OCI-LY7 (cell line): ENCODE measurements around the gene VGLL3. TPM values are rescaled to one million over a fixed set of nuclear protein-coding genes. Genes with fewer than 3 reads are reported as not detected.
A peak's percentile ranks its signal among the peaks of the same experiment; 100 is the strongest.

Source experiments
- BruUV-seq: library from RNA; stranded (reverse); fragments of 400-500 nt; replicated peaks from 2 replicates; lab custom pipeline; 2021; lab: Mats Ljungman, UMichigan
- CTCF ChIA-PET: fragments of 300-600 bp; sonication (Branson Sonifier 250); formaldehyde crosslinking; loops from one replicate; lab custom pipeline; 2022; ENCODE audit warnings: antibody characterized with exemption; ENCODE audit not compliant: unreplicated experiment; lab: Charles Lee
- POLR2A ChIA-PET: fragments of 300-600 bp; sonication (Branson Sonifier 250); formaldehyde crosslinking; loops from one replicate; lab custom pipeline; 2022; ENCODE audit warnings: antibody characterized with exemption; lab: Charles Lee
- DNase-seq: peaks from one replicate; pipeline ENCODE4 v3.0.0-alpha.2; 2015; ENCODE audit warnings: low spot score
- H2AFZ ChIP-seq: fragments of 200-600 bp; sonication (generic), shearing (Covaris generic); 2 replicates; pipeline ENCODE4 v1.6.1; 2014; ENCODE audit warnings: mild to moderate bottlenecking, antibody characterized with exemption, low read length, moderate library complexity
- H3K27ac ChIP-seq: fragments of 200-600 bp; sonication (generic); 2 replicates; pipeline ENCODE4 v1.5.1; 2014; ENCODE audit warnings: mixed run types, low read depth, mild to moderate bottlenecking, moderate library complexity, low read length, inconsistent platforms; ENCODE audit not compliant: poor library complexity, severe bottlenecking
- H3K36me3 ChIP-seq: fragments of 200-600 bp; sonication (generic); 2 replicates; pipeline ENCODE4 v1.6.1; 2014; ENCODE audit warnings: mild to moderate bottlenecking, antibody characterized with exemption, low read length, moderate library complexity, mixed read lengths; ENCODE audit not compliant: insufficient read depth
- H3K4me1 ChIP-seq: fragments of 200-600 bp; sonication (generic); 2 replicates; pipeline ENCODE4 v1.5.1; 2014; ENCODE audit warnings: mild to moderate bottlenecking, low read length; ENCODE audit not compliant: insufficient read depth, poor library complexity, severe bottlenecking
- H3K4me2 ChIP-seq: fragments of 200-600 bp; sonication (generic); 2 replicates; pipeline ENCODE4 v1.6.1; 2014; ENCODE audit warnings: mild to moderate bottlenecking, low read length
- H3K4me3 ChIP-seq: fragments of 200-600 bp; sonication (generic); 2 replicates; pipeline ENCODE4 v1.5.1; 2014; ENCODE audit warnings: mild to moderate bottlenecking, low read depth, low read length; ENCODE audit not compliant: poor library complexity, severe bottlenecking
- H3K79me2 ChIP-seq: fragments of 200-600 bp; sonication (generic); 2 replicates; pipeline ENCODE4 v1.6.1; 2016; ENCODE audit warnings: low read depth, mild to moderate bottlenecking, low read length, moderate library complexity, mixed read lengths; ENCODE audit not compliant: insufficient read depth
- H3K9me2 ChIP-seq: fragments of 200-600 bp; sonication (generic); 2 replicates; pipeline ENCODE4 v1.6.1; 2016; ENCODE audit warnings: mild to moderate bottlenecking, low read length, mixed read lengths; ENCODE audit not compliant: insufficient read depth
- H3K9me3 ChIP-seq: fragments of 200-600 bp; sonication (generic); 2 replicates; pipeline ENCODE4 v1.6.1; 2014; ENCODE audit warnings: mild to moderate bottlenecking, mixed run types, low read length, mixed read lengths
- H4K20me1 ChIP-seq: fragments of 200-600 bp; sonication (generic); 2 replicates; pipeline ENCODE4 v1.6.1; 2014; ENCODE audit warnings: mild to moderate bottlenecking, antibody characterized with exemption, low read length, moderate library complexity, mixed read lengths; ENCODE audit not compliant: insufficient read depth
- EZH2phosphoT487 ChIP-seq: fragments of 200-600 bp; sonication (generic); IDR thresholded peaks from 2 replicates; pipeline ENCODE4 v1.6.1; 2018; ENCODE audit warnings: low read depth, borderline replicate concordance, mild to moderate bottlenecking, mixed run types, antibody characterized with exemption, low read length, moderate library complexity, mixed read lengths
- intact Hi-C: fragments of 100-400 bp; cut with micrococcal nuclease; formaldehyde crosslinking; loops from one replicate; pipeline ENCODE4 v1.10.0; 2022; ENCODE audit not compliant: unreplicated experiment
- total RNA-seq, 2 experiments: library from RNA; depleted of rRNA in 1 of 2; stranded (reverse); fragments of >200 nt in 1 of 2; shearing (Covaris generic) in 1 of 2; gene quantifications; 2 replicates each; pipeline ENCODE4 v1.2.3, GENCODE V29; 2014 to 2022
- TF ChIP-seq, protein P1 (sequence below): fragments of 200-600 bp; sonication (generic); conservative IDR thresholded peaks from 2 replicates; pipeline ENCODE4 v1.5.1; 2014; ENCODE audit warnings: mild to moderate bottlenecking, antibody characterized with exemption, low read length, moderate library complexity, mixed read lengths

The VGLL3 gene
- total RNA-seq, 2 experiments from 2014 or later = not detected

DNA sequence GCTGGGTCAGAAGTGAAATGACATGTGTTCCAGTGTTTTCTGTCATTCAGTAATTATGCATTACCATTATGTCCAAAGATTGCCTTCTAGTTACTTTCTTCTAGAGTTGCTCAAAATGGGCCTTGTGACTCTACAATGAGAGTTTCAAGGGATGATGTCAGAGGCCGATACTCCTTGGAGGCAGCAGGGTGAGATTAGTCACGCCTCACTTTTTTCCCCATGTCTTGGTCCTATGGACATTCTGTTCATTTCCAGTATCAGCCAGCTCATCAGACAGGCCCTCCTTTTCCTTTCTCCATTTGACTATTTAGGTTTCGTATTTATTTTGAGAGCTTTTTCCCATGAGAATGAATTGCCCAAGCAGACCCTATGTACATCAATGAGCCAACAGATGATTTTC lies 17.5 kb downstream of the VGLL3 start:
- ChIA-PET CTCF (no interaction called here), POLR2A (interaction anchor here (0.6 to 0.9 kb wide), 3 partner anchors 29 to 406 kb away, joined by 3 to 4 read pairs (median 3); no protein-coding TSS in a partner anchor)
- H3K36me3 ChIP-seq = no peaks in the 10 kb centered on the region
- TF ChIP-seq, protein P1, sequence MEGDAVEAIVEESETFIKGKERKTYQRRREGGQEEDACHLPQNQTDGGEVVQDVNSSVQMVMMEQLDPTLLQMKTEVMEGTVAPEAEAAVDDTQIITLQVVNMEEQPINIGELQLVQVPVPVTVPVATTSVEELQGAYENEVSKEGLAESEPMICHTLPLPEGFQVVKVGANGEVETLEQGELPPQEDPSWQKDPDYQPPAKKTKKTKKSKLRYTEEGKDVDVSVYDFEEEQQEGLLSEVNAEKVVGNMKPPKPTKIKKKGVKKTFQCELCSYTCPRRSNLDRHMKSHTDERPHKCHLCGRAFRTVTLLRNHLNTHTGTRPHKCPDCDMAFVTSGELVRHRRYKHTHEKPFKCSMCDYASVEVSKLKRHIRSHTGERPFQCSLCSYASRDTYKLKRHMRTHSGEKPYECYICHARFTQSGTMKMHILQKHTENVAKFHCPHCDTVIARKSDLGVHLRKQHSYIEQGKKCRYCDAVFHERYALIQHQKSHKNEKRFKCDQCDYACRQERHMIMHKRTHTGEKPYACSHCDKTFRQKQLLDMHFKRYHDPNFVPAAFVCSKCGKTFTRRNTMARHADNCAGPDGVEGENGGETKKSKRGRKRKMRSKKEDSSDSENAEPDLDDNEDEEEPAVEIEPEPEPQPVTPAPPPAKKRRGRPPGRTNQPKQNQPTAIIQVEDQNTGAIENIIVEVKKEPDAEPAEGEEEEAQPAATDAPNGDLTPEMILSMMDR = no peak
- TF ChIP-seq EZH2phosphoT487 = no peak
- H3K9me3 ChIP-seq = no peaks in the 10 kb centered on the region
- no peaks in the 10 kb centered on the region for H4K20me1 ChIP-seq
- no peaks in the 10 kb centered on the region for H3K9me2 ChIP-seq
- no peaks in the 10 kb centered on the region for H3K79me2 ChIP-seq
- no peak for DNase-seq
- BruUV-seq = no TSS peak
- H3K27ac ChIP-seq = no peak overlapping the region
- no peak overlapping the region for H3K4me3 ChIP-seq
- H2AFZ ChIP-seq = no peak overlapping the region
- H3K4me2 ChIP-seq = no peak overlapping the region
- intact Hi-C loops = loop anchor here (5.0 kb wide), 1 partner anchor 194 kb away; no protein-coding TSS in a partner anchor
- H3K4me1 ChIP-seq = no peaks in the 10 kb centered on the region

DNA sequence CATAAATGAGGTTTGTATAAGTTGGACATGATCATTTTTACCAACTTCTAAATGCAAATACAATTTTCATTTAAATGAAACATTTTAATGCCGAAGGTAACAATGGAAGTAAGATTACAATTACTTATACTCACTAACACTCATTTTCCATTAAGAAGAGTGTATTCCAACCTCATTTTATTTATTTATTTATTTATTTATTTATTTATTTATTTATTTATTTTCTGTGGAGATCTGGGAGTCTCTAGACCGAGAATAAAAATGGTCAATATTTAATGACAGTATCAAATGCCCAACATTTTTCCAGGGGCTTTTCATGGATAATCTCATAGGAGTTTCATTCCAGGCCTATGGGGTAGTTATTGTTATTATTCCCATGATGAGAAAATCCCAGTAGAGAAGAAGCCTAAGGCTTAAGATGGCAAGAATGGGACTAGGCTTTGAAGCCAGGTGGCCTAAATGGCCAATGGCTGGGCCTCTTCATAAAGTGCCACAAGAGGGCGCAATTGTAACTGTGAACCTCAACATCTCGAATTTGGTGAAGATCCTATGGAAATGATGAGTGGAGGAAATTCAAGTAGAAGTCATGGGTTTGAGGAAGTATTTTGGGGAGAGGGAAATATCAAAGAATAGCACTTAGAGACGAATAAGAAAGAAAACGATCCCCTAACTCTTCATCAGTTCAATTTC lies 21.3 kb downstream of the VGLL3 start:
- no peak overlapping the region for H3K4me3 ChIP-seq
- ChIA-PET CTCF (no interaction called here), POLR2A (no interaction called here)
- DNase-seq = peak; percentile 54
- TF ChIP-seq EZH2phosphoT487 = no peak
- TF ChIP-seq, protein P1 = peak; percentile 92
- no TSS peak for BruUV-seq
- no peak overlapping the region for H3K4me2 ChIP-seq
- no peaks in the 10 kb centered on the region for H4K20me1 ChIP-seq
- no peaks in the 10 kb centered on the region for H3K36me3 ChIP-seq
- H2AFZ ChIP-seq = no peak overlapping the region
- no peaks in the 10 kb centered on the region for H3K9me3 ChIP-seq
- no peaks in the 10 kb centered on the region for H3K9me2 ChIP-seq
- no peaks in the 10 kb centered on the region for H3K4me1 ChIP-seq
- intact Hi-C loops = loop anchor here (5.0 kb wide), 1 partner anchor 198 kb away; no protein-coding TSS in a partner anchor
- no peak overlapping the region for H3K27ac ChIP-seq
- no peaks in the 10 kb centered on the region for H3K79me2 ChIP-seq

DNA sequence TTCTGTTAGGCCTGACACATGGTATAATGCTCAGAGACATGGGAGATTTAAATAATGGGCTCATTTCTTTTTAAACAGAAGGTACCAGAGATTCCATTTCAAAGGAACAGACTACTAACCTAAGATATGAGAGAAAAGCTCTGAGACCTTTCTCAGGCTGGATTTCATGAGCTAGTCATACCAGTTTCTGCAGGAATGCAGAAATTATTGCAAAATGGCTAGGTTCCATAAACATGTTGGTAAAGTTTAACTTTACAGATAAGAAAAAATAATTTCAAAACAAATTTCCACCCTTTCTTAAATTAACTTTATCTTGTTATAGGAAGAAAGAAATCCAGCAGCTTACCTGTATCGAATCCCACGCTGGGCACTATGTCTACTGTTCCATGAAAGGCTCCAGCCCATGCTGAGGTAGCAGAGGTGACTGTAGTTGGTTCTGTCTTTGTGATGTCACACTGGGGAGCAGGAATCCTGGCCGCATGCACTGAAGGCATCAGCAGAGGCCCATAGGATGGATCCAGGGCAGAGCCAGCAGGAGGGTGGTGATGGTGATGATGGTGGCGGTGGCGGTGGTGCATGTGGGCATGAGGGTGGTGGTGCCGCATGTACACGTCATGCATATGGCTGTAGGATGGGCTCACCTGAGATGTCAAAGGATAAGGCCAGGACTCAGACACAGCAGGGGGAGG lies 22.6 kb downstream of the VGLL3 start:
- ChIA-PET CTCF (no interaction called here), POLR2A (interaction anchor here (0.7 to 2.1 kb wide), 2 partner anchors 11 to 271 kb away, joined by 4 read pairs; no protein-coding TSS in a partner anchor)
- Histone ChIP-seq H3K4me3 (no peak overlapping the region), H3K9me3 (no peaks in the 10 kb centered on the region), H3K9me2 (no peaks in the 10 kb centered on the region), H3K79me2 (no peaks in the 10 kb centered on the region), H3K4me2 (no peak overlapping the region), H3K4me1 (no peaks in the 10 kb centered on the region), H3K36me3 (no peaks in the 10 kb centered on the region), H4K20me1 (no peaks in the 10 kb centered on the region), H3K27ac (no peak overlapping the region), H2AFZ (no peak overlapping the region)
- intact Hi-C loops = no loop called here
- no TSS peak for BruUV-seq
- TF ChIP-seq, protein P1 = no peak
- TF ChIP-seq EZH2phosphoT487 = no peak
- DNase-seq = no peak
